ENCODE results near the gene FRMD4A.
"Not testable (repeated sequence)": the region's sequence is repeated elsewhere in the genome, so short reads cannot be mapped to it uniquely, and the experiment has no call there.

DNA sequence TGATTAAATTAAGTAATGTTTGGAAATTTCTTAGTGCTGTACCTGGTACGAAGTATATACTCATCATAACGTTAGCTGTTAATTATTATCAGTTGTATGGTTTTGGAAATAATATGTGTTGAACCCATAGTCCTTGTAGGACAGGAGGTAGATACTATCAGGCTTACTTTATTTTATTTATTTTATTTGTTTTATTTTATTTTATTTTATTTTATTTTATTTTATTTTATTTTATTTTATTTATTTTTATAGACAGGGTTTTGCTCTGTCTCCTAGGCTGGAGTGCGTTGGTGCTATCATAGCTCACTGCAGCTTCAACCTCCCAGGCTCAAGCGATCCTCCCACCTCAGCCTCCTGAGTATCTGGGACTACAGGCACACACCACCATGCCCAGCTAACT is 465.5 kb downstream of the FRMD4A start:
- not testable (repeated sequence) for TF ChIP-seq NFE2L2 (IDR thresholded peaks at IDR 0.05; ENCODE audit: low read depth, low read length); USF2 (IDR thresholded peaks at IDR 0.05; ENCODE audit: low read depth, low read length); RFX5 (IDR thresholded peaks at IDR 0.05; ENCODE audit: low read depth, low read length); RCOR1 (IDR thresholded peaks at IDR 0.05; ENCODE audit: insufficient replicate concordance, low read length); MAZ (IDR thresholded peaks at IDR 0.05; ENCODE audit: borderline replicate concordance, low read depth, low read length); POLR2A (IDR thresholded peaks at IDR 0.05; ENCODE audit: low read depth, low read length); MXI1 (IDR thresholded peaks at IDR 0.05; ENCODE audit: borderline replicate concordance, low read depth, low read length); FOS (IDR thresholded peaks at IDR 0.05; ENCODE audit: low read depth, low read length); CEBPB (IDR thresholded peaks at IDR 0.05; ENCODE audit: low read depth, low read length); RAD21 (IDR thresholded peaks at IDR 0.05; ENCODE audit: low read length); MAFK (IDR thresholded peaks at IDR 0.05; ENCODE audit: low read depth, low read length); BHLHE40 (IDR thresholded peaks at IDR 0.05; ENCODE audit: low read depth, low read length)
- TF ChIP-seq, protein P1, sequence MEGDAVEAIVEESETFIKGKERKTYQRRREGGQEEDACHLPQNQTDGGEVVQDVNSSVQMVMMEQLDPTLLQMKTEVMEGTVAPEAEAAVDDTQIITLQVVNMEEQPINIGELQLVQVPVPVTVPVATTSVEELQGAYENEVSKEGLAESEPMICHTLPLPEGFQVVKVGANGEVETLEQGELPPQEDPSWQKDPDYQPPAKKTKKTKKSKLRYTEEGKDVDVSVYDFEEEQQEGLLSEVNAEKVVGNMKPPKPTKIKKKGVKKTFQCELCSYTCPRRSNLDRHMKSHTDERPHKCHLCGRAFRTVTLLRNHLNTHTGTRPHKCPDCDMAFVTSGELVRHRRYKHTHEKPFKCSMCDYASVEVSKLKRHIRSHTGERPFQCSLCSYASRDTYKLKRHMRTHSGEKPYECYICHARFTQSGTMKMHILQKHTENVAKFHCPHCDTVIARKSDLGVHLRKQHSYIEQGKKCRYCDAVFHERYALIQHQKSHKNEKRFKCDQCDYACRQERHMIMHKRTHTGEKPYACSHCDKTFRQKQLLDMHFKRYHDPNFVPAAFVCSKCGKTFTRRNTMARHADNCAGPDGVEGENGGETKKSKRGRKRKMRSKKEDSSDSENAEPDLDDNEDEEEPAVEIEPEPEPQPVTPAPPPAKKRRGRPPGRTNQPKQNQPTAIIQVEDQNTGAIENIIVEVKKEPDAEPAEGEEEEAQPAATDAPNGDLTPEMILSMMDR (conservative IDR thresholded peaks at IDR 0.05; ENCODE audit: low read depth, low read length): not testable (repeated sequence)

Data from IMR-90 (cell line).